Lower lobe of right lung (tissue), 2 donors: ENCODE measurements around the gene RAD51B. TPM values are rescaled to one million over a fixed set of nuclear protein-coding genes. Genes with fewer than 3 reads are reported as not detected.

Experiments
- ATAC-seq, 2 donors: fragments of 200-7000 bp; cut with Tn5 transposase; one replicate each; pipeline ENCODE4 v1.9.1; 2020 to 2022; ENCODE audit warnings: mild to moderate bottlenecking in 2 of 2, moderate library complexity in 2 of 2
- DNase-seq: peaks from one replicate; pipeline ENCODE4 v3.0.0-alpha.2; 2020
- H3K27ac ChIP-seq: fragments of 200-600 bp; one replicate; pipeline ENCODE4 v1.8.0; 2022
- H3K27me3 ChIP-seq: fragments of 200-600 bp; one replicate; pipeline ENCODE4 v1.8.0; 2022; ENCODE audit warnings: low read depth
- H3K36me3 ChIP-seq: fragments of 200-600 bp; one replicate; pipeline ENCODE4 v1.8.0; 2022; ENCODE audit warnings: mild to moderate bottlenecking
- H3K4me1 ChIP-seq: fragments of 200-600 bp; one replicate; pipeline ENCODE4 v1.8.0; 2022
- H3K4me3 ChIP-seq: fragments of 200-600 bp; one replicate; pipeline ENCODE4 v1.8.0; 2022; ENCODE audit warnings: mild to moderate bottlenecking
- H3K9me3 ChIP-seq: fragments of 200-600 bp; one replicate; pipeline ENCODE4 v1.8.0; 2022
- intact Hi-C: fragments of 100-400 bp; cut with DNase I; formaldehyde crosslinking; loops from one replicate; pipeline ENCODE4 v1.11.0; 2022
- total RNA-seq: library from RNA; stranded (reverse); fragmentation: NEBNext Ultra II Directional; extraction: Animal tissue kit (Norgen Biotek cat#: 25700); gene quantifications from one replicate; pipeline ENCODE4 v1.2.1, GENCODE V29; 2021
- TF ChIP-seq, protein P1 (sequence below): fragments of 200-600 bp; IDR thresholded peaks from one replicate; pipeline ENCODE4 v1.8.0; 2022; ENCODE audit warnings: antibody characterized with exemption, mild to moderate bottlenecking
- donor health status: DM: no; HTN: yes; CAD: no; lungs with severe emphysema.

The RAD51B gene
- total RNA-seq, 1 donor from 2014 or later: 22.2 TPM

DNA sequence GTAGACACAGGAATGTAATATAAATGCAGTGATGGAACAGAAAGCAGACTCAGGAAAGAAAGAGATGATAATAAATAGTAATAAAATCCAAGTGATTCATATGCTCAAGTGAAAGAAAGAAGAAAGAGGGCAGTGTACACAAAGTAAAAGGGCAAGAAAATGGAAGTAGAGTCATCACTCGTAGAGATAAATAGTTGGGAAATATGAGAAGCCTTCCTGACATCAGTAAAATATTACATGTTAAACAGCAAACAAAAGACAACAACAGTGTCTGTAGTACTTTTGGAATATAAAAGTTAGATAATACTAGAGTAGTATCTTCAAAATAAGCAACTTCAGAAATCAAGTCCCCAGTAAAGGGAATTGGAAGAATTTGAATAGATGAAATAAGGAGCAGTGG lies 412.3 kb downstream of the RAD51B start:
- H3K27me3 ChIP-seq: no peaks in the 10 kb centered on the region
- ATAC-seq (no peak), DNase-seq (no peak)
- H3K36me3 ChIP-seq: no peaks in the 10 kb centered on the region
- peaks cover 36% of the 10 kb centered on the region for H3K4me1 ChIP-seq
- intact Hi-C loops: no loop called here
- TF ChIP-seq, protein P1, sequence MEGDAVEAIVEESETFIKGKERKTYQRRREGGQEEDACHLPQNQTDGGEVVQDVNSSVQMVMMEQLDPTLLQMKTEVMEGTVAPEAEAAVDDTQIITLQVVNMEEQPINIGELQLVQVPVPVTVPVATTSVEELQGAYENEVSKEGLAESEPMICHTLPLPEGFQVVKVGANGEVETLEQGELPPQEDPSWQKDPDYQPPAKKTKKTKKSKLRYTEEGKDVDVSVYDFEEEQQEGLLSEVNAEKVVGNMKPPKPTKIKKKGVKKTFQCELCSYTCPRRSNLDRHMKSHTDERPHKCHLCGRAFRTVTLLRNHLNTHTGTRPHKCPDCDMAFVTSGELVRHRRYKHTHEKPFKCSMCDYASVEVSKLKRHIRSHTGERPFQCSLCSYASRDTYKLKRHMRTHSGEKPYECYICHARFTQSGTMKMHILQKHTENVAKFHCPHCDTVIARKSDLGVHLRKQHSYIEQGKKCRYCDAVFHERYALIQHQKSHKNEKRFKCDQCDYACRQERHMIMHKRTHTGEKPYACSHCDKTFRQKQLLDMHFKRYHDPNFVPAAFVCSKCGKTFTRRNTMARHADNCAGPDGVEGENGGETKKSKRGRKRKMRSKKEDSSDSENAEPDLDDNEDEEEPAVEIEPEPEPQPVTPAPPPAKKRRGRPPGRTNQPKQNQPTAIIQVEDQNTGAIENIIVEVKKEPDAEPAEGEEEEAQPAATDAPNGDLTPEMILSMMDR: no peak
- peak overlapping the region; percentile 51 for H3K27ac ChIP-seq
- no peaks in the 10 kb centered on the region for H3K9me3 ChIP-seq
- no peak overlapping the region for H3K4me3 ChIP-seq

DNA sequence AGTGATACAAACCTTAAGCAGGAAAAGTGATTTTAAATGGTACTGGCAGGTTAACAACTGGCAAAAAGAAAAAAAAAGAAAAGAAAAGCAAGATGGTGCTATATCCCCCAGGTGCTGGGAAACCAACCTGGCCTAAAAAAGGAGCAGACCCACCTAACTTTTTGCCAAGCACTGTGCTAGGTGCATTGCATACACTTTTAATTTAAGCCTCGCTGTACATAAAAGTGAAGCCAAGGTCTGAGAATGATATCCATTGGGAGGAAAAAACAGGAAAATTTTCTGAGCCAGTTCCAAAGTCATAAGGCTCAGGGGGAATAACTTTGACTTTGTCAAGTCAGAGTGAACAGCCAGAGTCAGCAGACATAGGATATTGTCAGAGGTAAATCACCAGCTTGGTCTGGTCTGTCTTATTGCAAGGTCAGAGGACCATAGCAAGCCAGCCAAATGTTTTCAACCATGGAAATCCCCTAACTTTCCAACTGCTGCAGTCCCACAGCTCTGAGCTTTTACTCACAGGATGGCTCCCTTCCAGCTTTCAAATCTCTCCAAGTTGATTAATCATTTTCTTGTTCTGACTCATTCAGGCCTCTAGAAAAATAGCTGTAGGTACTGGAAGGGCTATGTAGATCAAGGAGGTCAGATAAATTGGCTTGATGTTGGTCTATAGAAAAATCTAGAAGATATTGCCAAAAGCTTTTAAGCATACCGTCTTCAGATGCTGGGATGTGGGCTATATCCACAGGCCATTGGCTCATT lies 412.9 kb downstream of the RAD51B start:
- H3K27me3 ChIP-seq: no peaks in the 10 kb centered on the region
- H3K36me3 ChIP-seq: no peaks in the 10 kb centered on the region
- TF ChIP-seq, protein P1: no peak
- H3K27ac ChIP-seq: peak overlapping the region; percentile 51
- DNase-seq: no peak
- H3K4me3 ChIP-seq: no peak overlapping the region
- no peaks in the 10 kb centered on the region for H3K9me3 ChIP-seq
- peak; percentile 75 to 96 for ATAC-seq
- intact Hi-C loops: no loop called here
- peaks cover 36% of the 10 kb centered on the region for H3K4me1 ChIP-seq

DNA sequence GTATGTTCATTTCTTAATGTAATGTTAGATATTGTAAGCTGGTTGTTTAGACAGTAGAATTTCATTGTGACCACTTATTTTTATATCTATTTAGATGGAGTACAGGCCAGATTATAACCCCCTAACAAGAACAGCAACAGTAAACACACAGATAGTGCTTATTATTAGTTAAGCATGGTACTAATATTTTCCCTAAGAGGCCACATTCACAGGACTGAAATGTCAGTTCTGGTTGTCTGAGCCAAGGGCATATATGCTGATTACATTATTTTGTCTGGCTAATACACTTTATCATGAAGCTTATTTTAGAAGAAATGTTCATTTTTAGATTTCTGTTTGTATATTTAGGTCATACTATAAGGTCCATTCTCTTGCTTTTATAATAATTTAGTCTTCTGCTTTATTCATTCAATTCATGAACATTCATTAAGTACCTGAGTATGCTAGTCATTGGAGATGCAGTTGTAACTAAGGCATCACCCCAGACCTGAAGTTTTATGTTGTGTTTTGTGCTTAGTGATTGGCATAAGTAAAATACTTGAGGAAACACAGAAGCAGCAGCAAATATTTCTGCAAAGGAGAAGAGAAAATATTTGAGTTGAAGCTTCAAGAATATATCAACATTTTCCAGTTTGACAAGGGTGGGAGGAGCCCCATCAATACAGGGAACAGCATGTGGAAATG lies 413.7 kb downstream of the RAD51B start:
- H3K4me1 ChIP-seq: peaks cover 36% of the 10 kb centered on the region
- DNase-seq: no peak
- H3K4me3 ChIP-seq: no peak overlapping the region
- H3K27ac ChIP-seq: peak overlapping the region; percentile 51
- no peaks in the 10 kb centered on the region for H3K9me3 ChIP-seq
- H3K27me3 ChIP-seq: no peaks in the 10 kb centered on the region
- H3K36me3 ChIP-seq: no peaks in the 10 kb centered on the region
- intact Hi-C loops: no loop called here
- TF ChIP-seq, protein P1: no peak
- no peak for ATAC-seq

DNA sequence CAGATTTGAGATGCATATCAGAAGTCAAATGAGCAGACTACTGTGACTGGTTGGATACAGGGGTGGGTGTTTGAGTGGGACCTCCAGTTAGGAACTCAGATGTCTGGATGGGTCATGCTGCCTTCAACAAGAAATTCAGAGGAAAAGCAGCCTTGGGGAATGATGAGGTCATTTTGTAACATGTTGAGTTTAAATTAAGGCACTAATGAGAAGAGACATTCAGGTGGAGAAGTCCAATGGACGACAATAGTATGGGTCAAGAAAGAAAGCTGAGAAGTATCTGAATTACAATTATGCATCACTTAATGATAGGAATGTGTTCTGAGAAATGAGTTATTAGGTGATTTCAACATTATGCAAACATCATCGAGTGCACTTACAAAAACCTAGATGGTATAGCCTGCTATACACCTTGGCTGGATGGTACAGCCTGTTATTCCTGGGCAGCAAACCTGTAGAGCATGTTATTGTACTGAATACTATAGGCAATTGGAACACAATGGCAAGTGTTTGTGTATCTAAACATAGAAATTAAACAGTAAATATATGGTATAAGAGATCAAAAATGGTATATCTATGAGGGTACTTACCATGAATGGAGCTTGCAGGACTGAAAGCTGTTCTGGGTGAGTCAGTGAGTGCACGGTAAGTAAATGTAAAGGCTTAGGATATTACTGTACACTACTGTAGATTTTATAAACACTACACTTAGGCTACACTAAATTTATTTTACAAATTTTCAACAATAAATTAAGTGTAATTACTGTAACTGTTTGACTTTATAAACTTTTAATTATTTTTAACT lies 414.7 kb downstream of the RAD51B start:
- Histone ChIP-seq H3K36me3 (no peaks in the 10 kb centered on the region), H3K9me3 (no peaks in the 10 kb centered on the region), H3K27me3 (no peaks in the 10 kb centered on the region), H3K27ac (no peak overlapping the region), H3K4me1 (peaks cover 36% of the 10 kb centered on the region), H3K4me3 (no peak overlapping the region)
- TF ChIP-seq, protein P1: no peak
- no peak for DNase-seq
- ATAC-seq: peak in 1 of 2 donors; percentile 21
- intact Hi-C loops: no loop called here

DNA sequence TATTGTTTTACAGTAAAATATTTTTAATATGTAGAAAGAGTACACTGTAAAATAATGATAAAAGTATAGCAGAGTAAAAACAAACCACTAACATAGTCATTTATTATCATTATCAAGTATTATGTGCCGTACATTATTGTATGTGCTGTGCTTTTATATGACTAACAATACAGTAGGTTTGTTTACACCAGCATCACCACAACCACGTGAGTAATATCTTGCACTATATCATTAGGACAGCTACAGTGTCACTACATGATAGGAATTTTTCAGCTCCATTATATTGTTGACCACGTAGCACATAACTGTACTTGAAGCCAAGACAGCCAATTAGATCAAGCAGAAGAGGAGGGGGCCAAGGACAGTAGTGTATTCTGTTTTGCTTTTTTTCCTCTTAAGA lies 415.4 kb downstream of the RAD51B start:
- Histone ChIP-seq H3K36me3 (no peaks in the 10 kb centered on the region), H3K4me3 (no peak overlapping the region), H3K4me1 (peaks cover 41% of the 10 kb centered on the region), H3K9me3 (no peaks in the 10 kb centered on the region), H3K27ac (no peak overlapping the region), H3K27me3 (no peaks in the 10 kb centered on the region)
- TF ChIP-seq, protein P1: no peak
- DNase-seq (no peak), ATAC-seq (no peak)
- intact Hi-C loops: no loop called here
